Adipose tissue (tissue), 3 donors: ENCODE data around the gene RASIP1. TPM values are rescaled to one million over a fixed set of nuclear protein-coding genes. Genes with fewer than 3 reads are reported as not detected.
"Not testable (repeated sequence)": the region's sequence is repeated elsewhere in the genome, so short reads cannot be mapped to it uniquely, and the experiment has no call there.

Source experiments
- H3K27ac ChIP-seq: one replicate; pipeline ENCODE4 v1.5.1; 2013; ENCODE audit warnings: low read depth, low read length
- WGBS, 3 donors: extraction: QIAGEN DNeasy Blood & Tissue Kit; methylation state at CpG; one replicate each; pipeline ENCODE4 v1.1.7; 2013; 5-methylcytosine and 5-hydroxymethylcytosine counted together
- polyA plus RNA-seq, 3 donors: library from polyadenylated mRNA; stranded (reverse); fragments of 200-250 nt; gene quantifications; one replicate each; pipeline ENCODE4 v1.2.3, GENCODE V29; 2013
- donor health status: healthy with polysubstance abuse.
- donor health status: Bipolar disorder and iron deficiency.
- donor health status: healthy.

The RASIP1 gene
- polyA plus RNA-seq, 3 donors, result 8.9 to 58.3 (median 34.8) TPM

DNA sequence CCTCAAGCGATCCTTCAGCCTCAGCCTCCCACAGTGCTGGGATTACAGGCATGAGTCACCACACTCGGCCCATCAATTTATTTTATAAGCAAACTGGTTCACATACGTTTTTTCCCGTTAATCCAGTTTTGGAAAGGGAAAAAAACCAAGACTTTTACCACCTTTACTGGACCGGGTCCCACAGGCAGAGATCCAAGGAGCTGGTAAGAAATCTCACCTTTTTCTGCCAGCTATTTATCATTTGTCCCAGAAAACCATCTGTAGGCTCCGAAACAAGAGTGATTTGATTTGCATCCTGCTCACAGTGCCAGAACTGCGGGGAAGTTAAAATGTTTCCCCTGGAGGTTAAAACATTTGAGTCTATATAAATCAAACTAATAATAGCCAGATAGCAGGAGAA, 51.0 kb downstream of the RASIP1 start:
- 29 to 60% (median 51%) methylated on average over 7 of the region's 7 CpGs for WGBS, 3 donors
- H3K27ac ChIP-seq, result no peak overlapping the region

DNA sequence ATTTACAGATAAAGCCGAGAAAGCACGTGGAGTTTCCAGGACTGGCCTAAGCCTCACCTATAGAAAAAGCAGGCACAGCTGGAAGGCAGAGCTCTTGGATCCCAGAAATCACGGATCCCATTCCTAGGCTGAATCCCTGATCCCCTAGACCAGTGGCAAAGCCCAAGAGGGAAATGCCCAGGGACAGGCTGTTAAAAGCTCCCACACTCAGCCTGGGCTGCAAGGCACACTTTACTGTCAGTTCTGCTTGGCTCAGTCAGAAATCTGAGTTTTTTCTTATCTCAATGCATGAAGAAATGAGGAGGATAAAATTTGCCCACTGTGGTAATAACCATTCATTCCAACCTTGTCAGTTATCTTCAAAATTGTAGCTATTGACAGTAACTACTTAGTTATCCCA, 52.6 kb downstream of the RASIP1 start:
- WGBS, 3 donors, result 78 to 95% (median 95%) methylated on average over 3 of the region's 3 CpGs
- H3K27ac ChIP-seq, result no peak overlapping the region

DNA sequence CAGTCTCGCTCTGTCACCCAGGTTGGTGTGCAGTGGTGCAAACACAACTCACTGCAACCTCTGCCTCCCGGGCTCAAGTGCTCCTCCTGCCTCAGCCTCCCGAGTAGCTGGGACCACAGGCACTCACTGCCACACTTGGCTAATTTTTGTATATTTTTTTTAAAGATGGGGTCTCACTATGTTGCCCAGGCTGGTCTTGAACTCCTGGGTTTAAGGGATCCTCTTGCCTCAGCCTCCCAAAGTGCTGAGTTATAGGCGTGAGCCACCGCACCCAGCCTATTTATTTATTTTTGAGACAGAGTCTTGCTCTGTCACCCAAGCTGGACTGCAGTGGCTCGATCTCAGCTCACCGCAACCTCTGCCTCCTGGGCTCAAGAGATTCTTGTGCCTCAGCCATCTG, 53.8 kb downstream of the RASIP1 start:
- 94 to 96% (median 96%) methylated on average over 7 of the region's 7 CpGs for WGBS, 3 donors
- H3K27ac ChIP-seq, result not testable (repeated sequence)

DNA sequence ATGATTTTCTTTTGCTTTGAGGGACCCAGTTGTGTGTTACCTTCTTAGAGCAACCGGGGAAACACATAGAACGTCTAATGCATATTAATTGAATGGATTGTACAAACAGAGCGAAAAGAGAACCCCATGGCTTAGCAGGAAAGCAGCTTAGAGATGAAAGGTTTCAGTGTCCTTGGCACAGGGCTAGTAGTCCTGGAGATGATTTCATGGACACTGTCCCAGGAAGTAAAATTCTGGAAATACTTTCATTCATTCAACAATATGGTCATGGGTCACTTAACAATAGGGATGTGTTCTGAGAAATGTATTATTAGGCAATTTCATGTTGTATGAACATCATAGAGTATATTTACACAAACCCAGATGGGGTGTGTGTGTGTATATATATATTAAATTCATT, 54.3 kb downstream of the RASIP1 start:
- WGBS, 3 donors, result 83 to 96% (median 87%) methylated on average over 3 of the region's 3 CpGs
- no peak overlapping the region for H3K27ac ChIP-seq

- no peak overlapping the region for H3K27ac ChIP-seq
- 87 to 94% (median 89%) methylated on average over 9 of the region's 9 CpGs for WGBS, 3 donors
Observed at GRCh38 chr19:48685583-48685982, 54.8 kb downstream of the RASIP1 start.

DNA sequence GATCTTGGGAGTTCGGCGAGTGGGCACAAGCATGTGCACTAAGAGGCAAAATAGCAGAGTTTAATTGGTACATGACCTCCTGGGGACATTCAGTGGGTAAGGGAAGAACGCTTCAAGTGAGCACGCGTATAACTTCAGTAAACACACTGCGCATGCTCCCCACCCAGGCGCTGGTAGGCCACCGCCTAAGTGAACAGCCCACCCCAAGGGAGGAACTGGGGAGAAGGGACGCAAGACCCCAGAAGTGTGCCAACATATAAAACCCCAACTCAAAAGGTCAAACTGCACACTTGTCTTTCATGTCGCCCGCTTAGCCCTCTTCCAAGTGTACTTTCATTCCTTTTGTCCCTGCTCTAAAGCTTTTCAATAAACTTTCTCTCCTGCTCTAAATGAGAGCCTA, 57.1 kb downstream of the RASIP1 start:
- 41 to 79% (median 53%) methylated on average over 11 of the region's 11 CpGs for WGBS, 3 donors
- H3K27ac ChIP-seq, result no peak overlapping the region

DNA sequence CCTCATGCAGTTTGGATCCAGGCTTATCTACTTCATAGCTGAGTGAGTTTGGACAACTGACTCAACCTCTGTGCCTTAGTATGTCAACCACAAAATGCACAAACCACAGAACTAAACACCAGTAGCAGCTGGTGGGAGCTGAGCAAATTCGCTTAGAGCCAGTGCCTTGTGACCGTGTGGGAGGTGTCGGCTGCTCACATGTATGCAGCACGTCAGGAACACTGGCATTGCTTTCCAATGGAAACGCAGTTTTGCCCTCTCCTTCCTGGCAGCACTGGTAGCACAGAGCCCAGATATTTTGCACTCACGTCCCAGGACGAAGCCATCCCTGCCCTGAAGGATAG, 59.3 kb downstream of the RASIP1 start:
- 71 to 78% (median 74%) methylated on average over 7 of the region's 7 CpGs for WGBS, 3 donors
- H3K27ac ChIP-seq, result no peak overlapping the region

DNA sequence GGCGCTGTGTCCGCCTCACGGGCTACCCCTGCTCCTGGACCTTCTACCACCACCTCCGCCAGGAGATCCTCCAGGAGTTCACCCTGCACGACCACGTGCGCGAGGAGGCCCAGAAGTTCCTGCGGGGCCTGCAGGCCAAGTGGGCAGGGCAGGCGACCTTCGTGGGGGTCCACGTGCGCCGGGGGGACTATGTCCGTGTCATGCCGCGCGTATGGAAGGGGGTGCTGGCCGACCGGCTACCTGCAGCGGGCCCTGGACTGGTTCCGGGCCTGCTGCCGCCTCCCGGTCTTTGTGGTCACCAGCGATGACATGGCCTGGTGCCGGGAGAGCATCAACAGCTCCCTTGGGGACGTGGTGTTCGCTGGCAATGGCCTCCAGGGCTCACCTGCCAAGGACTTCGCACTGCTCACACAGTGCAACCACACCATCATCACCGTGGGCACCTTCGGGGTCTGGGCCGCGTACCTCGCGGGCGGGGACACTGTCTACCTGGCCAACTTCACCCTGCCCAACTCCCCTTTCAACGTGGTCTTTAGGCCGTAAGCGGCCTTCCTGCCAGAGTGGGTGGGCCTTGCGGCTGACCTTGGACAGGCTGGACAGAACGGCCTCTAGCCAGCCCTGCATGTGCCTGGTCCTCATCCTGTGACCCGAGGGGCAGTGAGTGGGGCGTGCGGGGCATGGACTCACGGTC, 59.8 kb downstream of the RASIP1 start:
- WGBS, 3 donors, result 90 to 93% (median 91%) methylated on average over 45 of the region's 45 CpGs
- H3K27ac ChIP-seq, result no peak overlapping the region

DNA sequence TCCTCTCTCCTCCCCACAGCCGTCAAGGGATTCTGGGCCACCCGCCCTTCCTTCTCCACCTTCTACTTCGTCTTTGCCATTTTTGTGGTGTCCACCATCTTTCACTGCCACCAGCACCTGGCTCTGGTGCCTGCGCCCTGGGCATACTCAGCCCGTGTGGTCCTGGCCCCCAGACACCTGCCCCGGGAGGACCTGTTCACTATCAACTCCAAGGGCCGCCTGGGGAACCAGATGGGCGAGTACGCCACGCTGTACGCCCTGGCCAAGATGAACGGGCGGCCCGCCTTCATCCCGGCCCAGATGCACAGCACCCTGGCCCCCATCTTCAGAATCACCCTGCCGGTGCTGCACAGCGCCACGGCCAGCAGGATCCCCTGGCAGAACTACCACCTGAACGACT, 60.4 kb downstream of the RASIP1 start:
- WGBS, 3 donors, result 91 to 97% (median 95%) methylated on average over 13 to 19 of the region's 19 CpGs
- not testable (repeated sequence) for H3K27ac ChIP-seq

- WGBS, 3 donors, result 24 to 75% (median 75%) methylated on average over 4 of the region's 4 CpGs
- no peak overlapping the region for H3K27ac ChIP-seq
Observed at GRCh38 chr19:48678201-48678600, 62.2 kb downstream of the RASIP1 start.

- H3K27ac ChIP-seq, result no peak overlapping the region
- WGBS, 3 donors, result 82 to 92% (median 89%) methylated on average over 13 of the region's 13 CpGs
Observed at GRCh38 chr19:48676887-48677286, 63.5 kb downstream of the RASIP1 start.

DNA sequence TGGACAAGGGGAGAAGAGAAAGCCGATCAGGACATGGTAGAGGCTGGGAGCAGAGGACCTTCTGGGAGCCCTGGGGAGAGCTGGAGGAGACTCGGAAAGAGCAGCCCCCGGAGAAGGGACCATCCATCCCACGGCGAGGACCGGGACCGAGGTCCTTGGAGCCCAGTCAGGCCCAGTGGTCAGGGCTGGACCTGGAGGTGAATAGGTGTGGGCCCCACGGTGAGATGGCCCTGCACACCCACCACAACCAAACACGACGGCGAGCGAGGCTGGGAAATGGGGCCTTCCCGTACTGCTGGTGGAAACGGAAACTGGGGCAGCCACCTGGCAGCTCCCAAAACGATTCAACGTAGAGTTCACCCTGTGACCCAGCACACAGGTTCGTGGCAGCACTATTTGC, 63.9 kb downstream of the RASIP1 start:
- no peak overlapping the region for H3K27ac ChIP-seq
- WGBS, 3 donors, result 90 to 94% (median 92%) methylated on average over 17 of the region's 17 CpGs

- no peak overlapping the region for H3K27ac ChIP-seq
- WGBS, 3 donors, result 33 to 38% (median 36%) methylated on average over 28 of the region's 28 CpGs
Observed at GRCh38 chr19:48674921-48675824, 65.2 kb downstream of the RASIP1 start.

DNA sequence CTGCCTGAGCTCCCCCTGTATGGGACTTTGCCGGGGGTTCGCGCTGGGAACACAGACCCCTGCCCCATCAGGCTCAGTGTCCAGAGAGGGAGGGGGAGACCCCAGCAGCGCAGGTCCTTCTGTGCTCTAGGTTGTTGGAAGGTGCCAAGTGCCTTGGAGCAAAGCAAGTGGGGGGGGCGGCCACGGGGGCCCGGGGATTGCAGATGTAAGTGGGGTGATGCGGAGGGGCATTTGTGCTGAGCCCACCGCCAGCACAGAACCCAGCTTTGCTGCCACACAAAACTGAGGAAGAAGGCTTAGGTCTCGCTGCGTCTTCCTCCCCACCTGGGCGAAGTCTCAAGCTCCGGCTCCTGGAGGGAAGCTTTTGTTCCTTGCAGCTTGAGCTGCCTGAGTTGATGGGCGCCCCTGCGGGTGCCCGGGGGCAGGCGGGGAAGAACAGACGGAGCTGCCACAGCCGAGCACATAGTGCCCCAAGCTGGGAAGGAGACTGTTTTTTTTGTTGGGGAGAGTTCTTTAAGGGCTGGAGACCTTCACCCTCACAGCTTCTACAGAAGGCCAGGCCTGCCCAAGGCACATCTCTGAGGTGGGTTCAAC, 66.1 kb downstream of the RASIP1 start:
- H3K27ac ChIP-seq, result no peak overlapping the region
- 84 to 94% (median 92%) methylated on average over 19 of the region's 19 CpGs for WGBS, 3 donors

DNA sequence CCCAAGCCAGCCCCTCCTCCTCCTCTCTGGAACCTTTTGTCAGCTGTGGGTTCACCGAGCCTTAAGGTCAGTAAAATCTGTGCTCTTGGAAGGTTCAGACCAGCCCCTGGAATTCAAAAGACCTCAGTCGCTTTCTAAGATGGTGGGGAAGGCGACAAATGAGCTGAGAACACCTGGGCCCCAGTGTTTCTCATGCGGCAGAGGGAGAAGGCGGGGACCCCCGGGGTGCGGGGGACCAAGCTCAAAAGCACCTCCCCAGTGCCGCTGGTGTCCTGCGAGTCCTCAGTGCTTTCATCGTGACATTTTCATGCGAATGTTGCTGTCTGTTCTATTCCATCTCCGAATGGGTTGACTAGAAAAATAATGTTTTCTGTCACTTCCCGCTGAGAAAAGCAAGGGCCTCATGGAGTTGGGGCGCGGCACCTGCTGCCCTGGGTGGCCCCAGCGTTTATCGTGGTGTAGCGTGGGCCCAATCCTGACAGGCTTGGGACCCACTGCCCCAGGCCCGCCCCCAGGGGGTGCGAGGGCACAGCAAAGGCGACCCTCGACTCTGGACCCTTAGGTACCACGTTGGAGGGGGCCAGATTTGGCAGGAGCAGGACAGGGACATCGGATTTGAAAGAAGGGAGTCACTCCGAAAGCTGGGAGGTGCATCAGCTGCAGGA, 66.8 kb downstream of the RASIP1 start:
- 82 to 86% (median 83%) methylated on average over 25 of the region's 25 CpGs for WGBS, 3 donors

DNA sequence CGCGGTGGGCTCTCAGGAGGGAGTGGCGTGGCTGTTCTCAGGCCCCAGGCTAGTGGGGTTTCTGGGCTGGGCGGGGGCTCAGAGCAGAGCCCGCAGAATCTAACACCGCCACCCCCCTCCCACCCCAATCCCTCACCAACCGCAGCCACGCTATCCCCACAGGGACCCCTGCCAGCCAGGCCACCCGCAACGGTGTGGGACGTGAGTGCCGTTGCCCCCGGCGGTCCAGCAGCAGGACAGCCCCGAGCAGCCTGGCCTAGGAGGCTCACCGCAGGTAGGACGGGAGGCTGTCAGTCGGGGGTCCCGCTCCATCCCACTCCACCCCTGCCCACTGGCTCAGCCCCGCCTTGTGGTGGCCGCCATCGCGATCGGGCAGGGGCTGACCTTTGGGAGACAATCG, 67.4 kb downstream of the RASIP1 start, which contains the start of gene NTN5:
Gene NTN5 (minus strand): TSS at position 24 of the 400 bp plus-strand sequence. CDS start 2,031 bp downstream, outside the sequence.
- no peak within 1 kb of the TSS for H3K27ac ChIP-seq
- WGBS, 3 donors, result 83 to 87% (median 84%) methylated on average over 25 of the region's 25 CpGs

More for the DNA sequence above, 66.8 kb downstream of the RASIP1 start:
- no peak overlapping the region for H3K27ac ChIP-seq

- H3K27ac ChIP-seq, result no peak overlapping the region
- 79 to 87% (median 81%) methylated on average over 7 to 10 of the region's 10 CpGs for WGBS, 3 donors
Observed at GRCh38 chr19:48671446-48671995, 68.9 kb downstream of the RASIP1 start.

DNA sequence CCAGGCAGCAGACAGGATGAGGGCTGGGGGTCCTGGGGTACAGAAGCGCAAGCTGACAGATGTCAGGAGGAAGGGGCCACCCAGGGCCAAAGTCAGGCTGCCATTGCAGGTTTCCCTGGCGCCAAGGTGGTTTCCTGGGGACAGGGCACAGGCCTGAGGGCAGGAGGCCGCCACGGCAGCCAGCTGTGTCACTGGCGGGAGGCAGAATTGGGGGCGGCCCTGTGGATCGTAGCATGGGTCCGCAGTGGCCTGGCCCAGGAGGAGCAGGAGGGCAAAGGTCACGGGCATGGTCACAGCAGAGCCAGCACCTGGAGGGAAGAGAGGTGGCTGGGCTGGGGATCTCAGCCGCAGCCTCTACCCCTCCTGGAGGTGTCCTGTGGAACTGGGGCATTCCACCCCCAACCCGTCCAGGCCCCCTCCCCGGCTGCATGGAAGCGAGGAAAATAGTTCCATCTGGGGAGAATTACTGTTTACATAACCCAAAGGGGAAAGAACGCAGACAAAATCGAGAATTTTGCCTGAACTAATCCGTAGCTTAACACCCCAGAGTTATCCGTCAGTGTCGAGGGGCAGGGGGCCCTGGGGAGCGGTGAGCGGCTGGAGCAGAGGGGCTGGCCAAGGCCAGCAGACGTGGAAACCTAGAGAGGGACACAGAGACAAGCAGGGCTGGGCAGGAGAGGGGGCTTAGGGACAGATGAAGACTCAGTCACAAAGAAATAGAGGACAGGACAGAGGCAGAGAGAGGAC, 69.5 kb downstream of the RASIP1 start:
- H3K27ac ChIP-seq, result no peak overlapping the region
- 81 to 88% (median 87%) methylated on average over 20 to 21 of the region's 21 CpGs for WGBS, 3 donors
